ENCODE data around the gene TRIM63. TPM values are rescaled to one million over a fixed set of nuclear protein-coding genes. Genes with fewer than 3 reads are reported as not detected.

The TRIM63 gene
- polyA plus RNA-seq, 3 donors, result 0.09 TPM; not detected in 2

DNA sequence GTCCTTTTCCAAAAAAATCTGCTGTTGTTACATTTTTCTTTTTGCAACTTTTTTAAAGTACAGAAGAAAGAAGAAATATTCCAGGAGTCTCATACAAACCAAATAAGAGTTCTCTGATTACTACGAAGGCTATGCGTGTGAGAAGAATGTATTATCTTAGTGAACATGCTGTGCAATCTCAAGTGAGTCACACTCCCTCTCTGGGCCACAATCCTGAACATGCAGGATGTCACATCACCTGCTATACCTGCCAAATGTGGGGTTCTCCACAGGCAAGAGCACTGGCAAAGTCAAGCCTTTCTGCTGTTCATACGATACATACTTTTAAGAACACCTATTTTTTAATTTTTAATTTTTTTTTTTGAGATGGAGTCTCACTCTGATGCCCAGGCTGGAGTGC is 21.7 kb upstream of the TRIM63 start:
- H3K9me3 Mint-ChIP-seq, result peaks cover 0 to 3% (median 0%) of the 10 kb centered on the region in 7 donors
- Histone ChIP-seq H3K36me3 (replicated peaks in 1 of 2; ENCODE audit: control insufficient read depth in 1 of 2, insufficient read depth in 2 of 2, low read length in 2 of 2) (no peaks in the 10 kb centered on the region), H3K4me2 (replicated peaks; ENCODE audit: extremely low read depth, low read length, poor library complexity, severe bottlenecking) (no peak overlapping the region), H3K9ac (ENCODE audit: insufficient read depth, low read length, poor library complexity, severe bottlenecking) (no peak overlapping the region), H3K9me3 (replicated peaks in 1 of 2; ENCODE audit: control insufficient read depth in 1 of 2, insufficient read depth in 1 of 2, low read length in 2 of 2) (no peaks in the 10 kb centered on the region), H3K27me3 (ENCODE audit: control insufficient read depth in 2 of 2, insufficient read depth in 2 of 2, low read length in 2 of 2) (peaks cover 0 to 12% of the 10 kb centered on the region in 2 donors), H4K20me1 (ENCODE audit: insufficient read depth, low read length) (no peaks in the 10 kb centered on the region), H3K27ac (ENCODE audit: low read depth in 1 of 2, low read length in 2 of 2) (no peak overlapping the region), H3K79me2 (ENCODE audit: insufficient read depth, low read length) (no peaks in the 10 kb centered on the region), H2AFZ (ENCODE audit: insufficient read depth, low read depth, low read length, poor library complexity, severe bottlenecking) (no peak overlapping the region), H3K4me1 (ENCODE audit: control insufficient read depth in 1 of 2, insufficient read depth in 2 of 2, low read length in 2 of 2) (no peaks in the 10 kb centered on the region), H3K4me3 (replicated peaks in 1 of 3; ENCODE audit: low read depth in 2 of 3, low read length in 3 of 3) (no peak overlapping the region)
- no peak overlapping the region for H3K4me3 Mint-ChIP-seq
- H3K4me1 Mint-ChIP-seq, result no peaks in the 10 kb centered on the region
- H3K36me3 Mint-ChIP-seq, result no peaks in the 10 kb centered on the region
- TF ChIP-seq, protein P1, sequence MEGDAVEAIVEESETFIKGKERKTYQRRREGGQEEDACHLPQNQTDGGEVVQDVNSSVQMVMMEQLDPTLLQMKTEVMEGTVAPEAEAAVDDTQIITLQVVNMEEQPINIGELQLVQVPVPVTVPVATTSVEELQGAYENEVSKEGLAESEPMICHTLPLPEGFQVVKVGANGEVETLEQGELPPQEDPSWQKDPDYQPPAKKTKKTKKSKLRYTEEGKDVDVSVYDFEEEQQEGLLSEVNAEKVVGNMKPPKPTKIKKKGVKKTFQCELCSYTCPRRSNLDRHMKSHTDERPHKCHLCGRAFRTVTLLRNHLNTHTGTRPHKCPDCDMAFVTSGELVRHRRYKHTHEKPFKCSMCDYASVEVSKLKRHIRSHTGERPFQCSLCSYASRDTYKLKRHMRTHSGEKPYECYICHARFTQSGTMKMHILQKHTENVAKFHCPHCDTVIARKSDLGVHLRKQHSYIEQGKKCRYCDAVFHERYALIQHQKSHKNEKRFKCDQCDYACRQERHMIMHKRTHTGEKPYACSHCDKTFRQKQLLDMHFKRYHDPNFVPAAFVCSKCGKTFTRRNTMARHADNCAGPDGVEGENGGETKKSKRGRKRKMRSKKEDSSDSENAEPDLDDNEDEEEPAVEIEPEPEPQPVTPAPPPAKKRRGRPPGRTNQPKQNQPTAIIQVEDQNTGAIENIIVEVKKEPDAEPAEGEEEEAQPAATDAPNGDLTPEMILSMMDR (IDR thresholded peaks at IDR 0.05), result no peak
- peaks cover 20 to 36% (median 21%) of the 10 kb centered on the region in 3 donors for H3K27me3 Mint-ChIP-seq (ENCODE audit: low read depth in 3 of 3)
- no peak overlapping the region for H3K27ac Mint-ChIP-seq
- DNase-seq, result no peak
- no CpG with 5 or more reads among the region's 3 CpGs for WGBS (ENCODE audit: insufficient coverage)
- intact Hi-C loops (cut with micrococcal nuclease), result no loop called here

DNA sequence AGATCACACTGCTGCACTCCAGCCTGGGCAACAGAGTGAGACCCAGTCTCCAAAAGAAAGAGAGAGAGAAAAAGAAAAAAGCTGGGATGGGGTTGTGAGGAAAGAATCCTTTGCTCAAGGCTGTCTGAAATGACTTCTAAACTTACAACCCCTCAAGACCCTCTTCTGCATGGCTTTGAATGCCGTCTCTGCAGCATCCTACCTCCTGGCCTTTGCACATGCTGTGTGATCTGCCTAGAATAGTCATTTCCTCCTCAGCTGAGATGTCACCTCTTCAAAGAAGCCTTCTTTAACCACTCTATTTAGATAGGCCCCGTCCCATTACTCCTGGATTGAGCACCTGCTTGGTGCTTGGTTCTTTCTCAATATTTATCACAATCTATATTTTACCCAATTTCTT is 17.4 kb upstream of the TRIM63 start:
- Mint-ChIP-seq H3K27me3 (ENCODE audit: low read depth in 3 of 3) (peaks cover 3 to 15% (median 13%) of the 10 kb centered on the region in 3 donors), H3K9me3 (peaks cover 0 to under 1% (median 0%) of the 10 kb centered on the region in 7 donors), H3K4me3 (no peak overlapping the region), H3K4me1 (peaks cover 1% of the 10 kb centered on the region), H3K36me3 (no peaks in the 10 kb centered on the region), H3K27ac (no peak overlapping the region)
- Histone ChIP-seq H3K79me2 (ENCODE audit: insufficient read depth, low read length) (no peaks in the 10 kb centered on the region), H4K20me1 (ENCODE audit: insufficient read depth, low read length) (no peaks in the 10 kb centered on the region), H2AFZ (ENCODE audit: insufficient read depth, low read depth, low read length, poor library complexity, severe bottlenecking) (no peak overlapping the region), H3K4me2 (replicated peaks; ENCODE audit: extremely low read depth, low read length, poor library complexity, severe bottlenecking) (no peak overlapping the region), H3K4me1 (ENCODE audit: control insufficient read depth in 1 of 2, insufficient read depth in 2 of 2, low read length in 2 of 2) (no peaks in the 10 kb centered on the region), H3K36me3 (replicated peaks in 1 of 2; ENCODE audit: control insufficient read depth in 1 of 2, insufficient read depth in 2 of 2, low read length in 2 of 2) (no peaks in the 10 kb centered on the region), H3K27ac (ENCODE audit: low read depth in 1 of 2, low read length in 2 of 2) (no peak overlapping the region), H3K9ac (ENCODE audit: insufficient read depth, low read length, poor library complexity, severe bottlenecking) (no peak overlapping the region), H3K27me3 (ENCODE audit: control insufficient read depth in 2 of 2, insufficient read depth in 2 of 2, low read length in 2 of 2) (peaks cover 0 to 3% of the 10 kb centered on the region in 2 donors), H3K4me3 (replicated peaks in 1 of 3; ENCODE audit: low read depth in 2 of 3, low read length in 3 of 3) (no peak overlapping the region), H3K9me3 (replicated peaks in 1 of 2; ENCODE audit: control insufficient read depth in 1 of 2, insufficient read depth in 1 of 2, low read length in 2 of 2) (no peaks in the 10 kb centered on the region)
- DNase-seq, result no peak
- intact Hi-C loops (cut with micrococcal nuclease), result no loop called here
- TF ChIP-seq, protein P1 (IDR thresholded peaks at IDR 0.05), result no peak
- WGBS (ENCODE audit: insufficient coverage), result 90% methylated on average over 2 of the region's 2 CpGs
